H9 (cell line): Measurements from ENCODE around the gene CDH4. TPM values are rescaled to one million over a fixed set of nuclear protein-coding genes. Genes with fewer than 3 reads are reported as not detected.

Experiments
- DNase-seq: peaks from one replicate; pipeline ENCODE4 v3.0.0-alpha.2; 2017
- H2AFZ ChIP-seq: one replicate; pipeline ENCODE4 v1.6.1; 2013; ENCODE audit warnings: mild to moderate bottlenecking, low read length, control low read depth, moderate library complexity
- H2AK5ac ChIP-seq: 2 replicates; pipeline ENCODE4 v1.6.1; 2013; ENCODE audit warnings: low read length, control low read depth, mixed read lengths; ENCODE audit not compliant: insufficient read length
- H2BK120ac ChIP-seq: one replicate; pipeline ENCODE4 v1.6.1; 2013; ENCODE audit warnings: low read depth, mild to moderate bottlenecking, low read length, control low read depth, inconsistent platforms; ENCODE audit not compliant: poor library complexity, severe bottlenecking
- H2BK12ac ChIP-seq: 2 replicates; pipeline ENCODE4 v1.6.1; 2013; ENCODE audit warnings: low read length, control low read depth, mixed read lengths, low read depth; ENCODE audit not compliant: insufficient read length
- H2BK15ac ChIP-seq: 2 replicates; pipeline ENCODE4 v1.6.1; 2013; ENCODE audit warnings: low read depth, low read length, control low read depth
- H2BK20ac ChIP-seq: one replicate; pipeline ENCODE4 v1.6.1; 2013; ENCODE audit warnings: low read depth, mild to moderate bottlenecking, low read length, control low read depth, inconsistent platforms; ENCODE audit not compliant: poor library complexity, severe bottlenecking
- H2BK5ac ChIP-seq: 2 replicates; pipeline ENCODE4 v1.6.1; 2013; ENCODE audit warnings: low read length, control low read depth, mixed read lengths; ENCODE audit not compliant: insufficient read length
- H3K14ac ChIP-seq: 2 replicates; pipeline ENCODE4 v1.6.1; 2013; ENCODE audit warnings: low read length, control low read depth; ENCODE audit not compliant: insufficient read depth
- H3K18ac ChIP-seq: 2 replicates; pipeline ENCODE4 v1.6.1; 2013; ENCODE audit warnings: low read depth, mild to moderate bottlenecking, mixed read lengths, low read length, control low read depth; ENCODE audit not compliant: insufficient read length
- H3K23ac ChIP-seq: 2 replicates; pipeline ENCODE4 v1.6.1; 2013; ENCODE audit warnings: low read length, control low read depth, mixed read lengths, low read depth; ENCODE audit not compliant: insufficient read length
- H3K23me2 ChIP-seq: 2 replicates; pipeline ENCODE4 v1.6.1; 2013; ENCODE audit warnings: low read depth, mild to moderate bottlenecking, mixed read lengths, low read length, control low read depth; ENCODE audit not compliant: insufficient read length, poor library complexity, severe bottlenecking
- H3K27ac ChIP-seq: 2 replicates; pipeline ENCODE4 v1.5.1; 2013; ENCODE audit warnings: low read length, control low read depth, mixed read lengths, low read depth; ENCODE audit not compliant: insufficient read length
- H3K27me3 ChIP-seq: 2 replicates; pipeline ENCODE4 v1.6.1; 2013; ENCODE audit warnings: low read length, control low read depth, inconsistent platforms; ENCODE audit not compliant: insufficient read depth
- H3K4ac ChIP-seq: 2 replicates; pipeline ENCODE4 v1.6.1; 2013; ENCODE audit warnings: low read depth, mild to moderate bottlenecking, control low read depth, inconsistent platforms, low read length, moderate library complexity
- H3K4me1 ChIP-seq: 2 replicates; pipeline ENCODE4 v1.6.1; 2013; ENCODE audit warnings: low read length, control low read depth, inconsistent platforms; ENCODE audit not compliant: insufficient read depth
- H3K4me2 ChIP-seq: 2 replicates; pipeline ENCODE4 v1.6.1; 2013; ENCODE audit warnings: low read length, control low read depth, mixed read lengths; ENCODE audit not compliant: insufficient read length, insufficient read depth
- H3K56ac ChIP-seq: 2 replicates; pipeline ENCODE4 v1.6.1; 2013; ENCODE audit warnings: low read depth, mild to moderate bottlenecking, mixed read lengths, low read length, control low read depth; ENCODE audit not compliant: insufficient read length
- H3K79me1 ChIP-seq: 2 replicates; pipeline ENCODE4 v1.6.1; 2013; ENCODE audit warnings: low read depth, mild to moderate bottlenecking, moderate library complexity, low read length, control low read depth, inconsistent platforms; ENCODE audit not compliant: insufficient read depth, poor library complexity, severe bottlenecking
- H3K79me2 ChIP-seq: 2 replicates; pipeline ENCODE4 v1.6.1; 2013; ENCODE audit warnings: low read length, control low read depth, inconsistent platforms; ENCODE audit not compliant: insufficient read depth
- H3K9ac ChIP-seq: 2 replicates; pipeline ENCODE4 v1.6.1; 2013; ENCODE audit warnings: low read length, control low read depth, mixed read lengths; ENCODE audit not compliant: insufficient read length; ENCODE audit errors: extremely low read depth
- H3K9me3 ChIP-seq: one replicate; pipeline ENCODE4 v1.6.1; 2013; ENCODE audit warnings: low read depth, low read length, inconsistent platforms; ENCODE audit not compliant: control insufficient read depth
- H3T11ph ChIP-seq: one replicate; pipeline ENCODE4 v1.6.1; 2013; ENCODE audit warnings: mild to moderate bottlenecking, low read length, control low read depth, inconsistent platforms
- H4K20me1 ChIP-seq: one replicate; pipeline ENCODE4 v1.6.1; 2013; ENCODE audit not compliant: control insufficient read depth, insufficient read length, insufficient read depth
- H4K5ac ChIP-seq: 2 replicates; pipeline ENCODE4 v1.6.1; 2013; ENCODE audit warnings: low read depth, mild to moderate bottlenecking, mixed read lengths, low read length, control low read depth; ENCODE audit not compliant: insufficient read length
- H4K8ac ChIP-seq: replicated peaks from 2 replicates; pipeline ENCODE4 v1.6.1; 2013; ENCODE audit warnings: low read length, control low read depth, mixed read lengths, low read depth; ENCODE audit not compliant: insufficient read length
- H4K91ac ChIP-seq: 2 replicates; pipeline ENCODE4 v1.6.1; 2013; ENCODE audit warnings: low read depth, mild to moderate bottlenecking, moderate library complexity, mixed read lengths, low read length, control low read depth; ENCODE audit not compliant: insufficient read length
- H3K27ac Mint-ChIP-seq, 3 experiments: 2 replicates in 2 of 3; 3 replicates in 1 of 3; pipeline ENCODE4 v1.8.0; 2020 to 2021; ENCODE audit warnings: mixed read lengths in 3 of 3, mild to moderate bottlenecking in 1 of 3, moderate library complexity in 1 of 3
- H3K27me3 Mint-ChIP-seq: 2 replicates; pipeline ENCODE4 v1.8.0; 2021; ENCODE audit warnings: low read depth, mild to moderate bottlenecking, moderate library complexity, mixed read lengths
- H3K36me3 Mint-ChIP-seq, 3 experiments: 2 replicates in 2 of 3; 3 replicates in 1 of 3; pipeline ENCODE4 v1.8.0; 2020 to 2021; ENCODE audit warnings: low read depth in 3 of 3, mixed read lengths in 3 of 3; ENCODE audit not compliant: insufficient read depth in 1 of 3
- H3K4me1 Mint-ChIP-seq, 2 experiments: 2 replicates each; pipeline ENCODE4 v1.8.0; 2020; ENCODE audit warnings: mixed read lengths in 2 of 2
- H3K4me3 Mint-ChIP-seq, 2 experiments: 2 replicates in 1 of 2; 3 replicates in 1 of 2; pipeline ENCODE4 v1.8.0; 2020 to 2021; ENCODE audit warnings: mild to moderate bottlenecking in 2 of 2, mixed read lengths in 2 of 2, moderate library complexity in 1 of 2
- H3K9me3 Mint-ChIP-seq, 2 experiments: 2 replicates in 1 of 2; 3 replicates in 1 of 2; pipeline ENCODE4 v1.8.0; 2020; ENCODE audit warnings: mild to moderate bottlenecking in 2 of 2, mixed read lengths in 2 of 2, moderate library complexity in 1 of 2
- CTCF ChIP-seq: fragments of 200-600 bp; sonication (generic); conservative IDR thresholded peaks from 3 replicates; pipeline ENCODE4 v1.8.0; 2021; ENCODE audit warnings: antibody characterized with exemption, mild to moderate bottlenecking
- WGBS: extraction: QIAGEN DNeasy Blood & Tissue Kit; methylation state at CpG from one replicate; pipeline ENCODE4 v1.1.7; 2013; ENCODE audit warnings: missing lambda C conversion rate, low lambda C conversion rate, mixed read lengths; ENCODE audit not compliant: insufficient read length; ENCODE audit errors: extremely low coverage; 5-methylcytosine and 5-hydroxymethylcytosine counted together
- total RNA-seq: library from RNA; stranded (reverse); gene quantifications from 2 replicates; pipeline ENCODE4 v1.2.1, GENCODE V29; 2021

Gene CDH4
- total RNA-seq, 1 experiment from 2014 or later: 3.0 TPM

GRCh38 chr20:61518424-61518951, 266.4 kb downstream of the CDH4 start:
- H3K4me3 Mint-ChIP-seq: no peak overlapping the region
- Histone ChIP-seq H3K9ac (no peak overlapping the region), H4K20me1 (no peaks in the 10 kb centered on the region), H4K91ac (no peak overlapping the region), H2BK20ac (no peak overlapping the region), H3K27ac (no peak overlapping the region), H3K9me3 (no peaks in the 10 kb centered on the region), H3T11ph (no peak overlapping the region), H3K4ac (no peak overlapping the region), H2AK5ac (no peak overlapping the region), H3K27me3 (no peaks in the 10 kb centered on the region; the same call in 1 of the 2 replicates), H3K56ac (no peak overlapping the region), H2BK5ac (no peak overlapping the region), H2BK15ac (no peak overlapping the region), H3K79me2 (no peaks in the 10 kb centered on the region), H3K14ac (no peak overlapping the region), H2AFZ (no peak overlapping the region), H3K23ac (no peak overlapping the region), H3K79me1 (no peaks in the 10 kb centered on the region), H4K8ac (no peak overlapping the region), H2BK12ac (no peak overlapping the region), H3K18ac (no peak overlapping the region), H3K4me2 (no peak overlapping the region), H3K4me1 (peaks cover 7% of the 10 kb centered on the region; the same call in 1 of the 2 replicates), H4K5ac (no peak overlapping the region), H3K23me2 (no peaks in the 10 kb centered on the region), H2BK120ac (no peak overlapping the region)
- H3K27ac Mint-ChIP-seq: no peak overlapping the region
- no peak for TF ChIP-seq CTCF
- WGBS: 100% methylated on average over 5 of the region's 5 CpGs
- H3K4me1 Mint-ChIP-seq: peaks cover 35 to 38% of the 10 kb centered on the region in 2 experiments
- H3K27me3 Mint-ChIP-seq: peaks cover 26% of the 10 kb centered on the region
- no peak for DNase-seq
- no peaks in the 10 kb centered on the region; a peak in 1 of 5 replicates for H3K9me3 Mint-ChIP-seq
- H3K36me3 Mint-ChIP-seq: no peaks in the 10 kb centered on the region; a peak in 3 of 7 replicates
